Gastroesophageal sphincter (tissue), 4 donors: ENCODE data around the gene ELOA. TPM values are rescaled to one million over a fixed set of nuclear protein-coding genes. Genes with fewer than 3 reads are reported as not detected.

Experiments
- ATAC-seq: fragments of 150-250 bp; one replicate; pipeline ENCODE4 v1.9.1; 2016; ENCODE audit warnings: mild to moderate bottlenecking, moderate library complexity
- H3K27ac ChIP-seq, 4 donors: fragments of 200-600 bp; sonication (generic) in 3 of 4; 1 replicate in 3 of 4; 2 replicates in 1 of 4; pipeline ENCODE4 v1.5.1; 2016 to 2019
- H3K27me3 ChIP-seq: fragments of 200-600 bp; sonication (generic); one replicate; pipeline ENCODE4 v1.5.1; 2019
- H3K36me3 ChIP-seq, 2 donors: fragments of 200-600 bp; sonication (generic); one replicate each; pipeline ENCODE4 v1.5.1; 2019; ENCODE audit warnings: control low read depth in 1 of 2
- H3K4me1 ChIP-seq, 3 donors: fragments of 200-600 bp; sonication (generic); 1 replicate in 2 of 3; 2 replicates in 1 of 3; pipeline ENCODE4 v1.5.1; 2016 to 2019; ENCODE audit warnings: control low read depth in 2 of 3
- H3K4me3 ChIP-seq, 2 donors: fragments of 200-600 bp; sonication (generic); one replicate each; pipeline ENCODE4 v1.5.1; 2019; ENCODE audit warnings: mild to moderate bottlenecking in 1 of 2, moderate library complexity in 1 of 2
- H3K9me3 ChIP-seq, 3 donors: fragments of 200-600 bp; sonication (generic); one replicate each; pipeline ENCODE4 v1.5.1; 2017 to 2019; ENCODE audit warnings: control low read depth in 2 of 3
- CTCF ChIP-seq, 4 experiments: fragments of 200-600 bp in 2 of 4; fragments of 450-650 bp in 2 of 4; sonication (generic) in 1 of 4; IDR thresholded peaks; one replicate each; pipeline ENCODE4 v1.5.1; 2017 to 2019; ENCODE audit warnings: antibody characterized with exemption in 4 of 4, mild to moderate bottlenecking in 2 of 4, moderate library complexity in 2 of 4
- EP300 ChIP-seq: sonication (generic); formaldehyde crosslinking; IDR thresholded peaks from one replicate; pipeline ENCODE4 v1.6.1; 2017; ENCODE audit warnings: antibody characterized with exemption, mild to moderate bottlenecking
- POLR2A ChIP-seq, 2 donors: fragments of 450-650 bp; IDR thresholded peaks; one replicate each; pipeline ENCODE4 v1.6.1; 2017; ENCODE audit warnings: antibody characterized with exemption in 2 of 2, mild to moderate bottlenecking in 2 of 2, moderate library complexity in 1 of 2
- POLR2AphosphoS5 ChIP-seq: sonication (generic); formaldehyde crosslinking; IDR thresholded peaks from one replicate; pipeline ENCODE4 v1.6.1; 2017; ENCODE audit warnings: antibody characterized with exemption
- WGBS, 2 donors: methylation state at CpG; one replicate each; pipeline ENCODE4 v1.1.5; 2018; ENCODE audit warnings: low coverage in 1 of 2; 5-methylcytosine and 5-hydroxymethylcytosine counted together
- total RNA-seq, 4 donors: library from RNA; depleted of rRNA; stranded (reverse); fragments of >200 nt; gene quantifications; one replicate each; pipeline ENCODE4 v1.1.0, GENCODE V29; 2016

Gene ELOA
- total RNA-seq, 4 donors from 2014 or later, result 37.8 to 41.9 (median 41.4) TPM

- H3K9me3 ChIP-seq, result no peaks in the 10 kb centered on the region
- H3K4me1 ChIP-seq, result peaks cover 0 to 20% (median 13%) of the 10 kb centered on the region in 3 donors
- H3K36me3 ChIP-seq, result peaks cover 0 to 42% of the 10 kb centered on the region in 2 donors
- H3K27me3 ChIP-seq, result no peaks in the 10 kb centered on the region
- TF ChIP-seq EP300, result no peak
- no peak for TF ChIP-seq POLR2A (IDR thresholded peaks at IDR 0.05)
- TF ChIP-seq POLR2AphosphoS5, result no peak
- no peak for TF ChIP-seq CTCF (IDR thresholded peaks at IDR 0.05)
- no peak overlapping the region for H3K27ac ChIP-seq
- no peak for ATAC-seq
- WGBS, 2 donors, result 60 to 82% methylated on average over 2 to 6 of the region's 7 CpGs
- no peak overlapping the region for H3K4me3 ChIP-seq
Observed at GRCh38 chr1:23804183-23804835, 61.0 kb downstream of the ELOA start.

DNA sequence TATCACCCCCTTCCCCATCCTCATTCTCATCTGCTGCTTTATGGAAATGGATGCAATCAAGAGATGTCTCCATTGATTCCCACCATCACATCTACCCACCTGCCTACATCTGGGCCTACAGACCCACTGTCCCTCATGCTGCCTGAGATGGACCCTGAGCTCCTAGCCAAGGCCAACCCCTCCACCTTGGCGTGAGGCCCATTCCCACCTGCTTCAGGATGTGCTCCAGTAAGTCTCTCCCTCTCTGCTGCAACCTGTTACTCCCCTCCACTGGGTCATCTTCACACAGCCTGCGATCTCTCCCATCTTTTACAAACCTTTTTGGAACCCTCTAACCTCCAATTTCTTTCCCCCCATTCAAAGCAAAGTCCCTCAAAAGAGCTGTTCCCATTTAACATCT, 61.8 kb downstream of the ELOA start:
- Histone ChIP-seq H3K27me3 (no peaks in the 10 kb centered on the region), H3K4me1 (peaks cover 0 to 20% (median 6%) of the 10 kb centered on the region in 3 donors), H3K9me3 (no peaks in the 10 kb centered on the region), H3K36me3 (peaks cover 0 to 42% of the 10 kb centered on the region in 2 donors), H3K4me3 (no peak overlapping the region), H3K27ac (no peak overlapping the region)
- ATAC-seq, result no peak
- no peak for TF ChIP-seq EP300
- WGBS, 2 donors, result 100% methylated on average over 2 of the region's 2 CpGs

DNA sequence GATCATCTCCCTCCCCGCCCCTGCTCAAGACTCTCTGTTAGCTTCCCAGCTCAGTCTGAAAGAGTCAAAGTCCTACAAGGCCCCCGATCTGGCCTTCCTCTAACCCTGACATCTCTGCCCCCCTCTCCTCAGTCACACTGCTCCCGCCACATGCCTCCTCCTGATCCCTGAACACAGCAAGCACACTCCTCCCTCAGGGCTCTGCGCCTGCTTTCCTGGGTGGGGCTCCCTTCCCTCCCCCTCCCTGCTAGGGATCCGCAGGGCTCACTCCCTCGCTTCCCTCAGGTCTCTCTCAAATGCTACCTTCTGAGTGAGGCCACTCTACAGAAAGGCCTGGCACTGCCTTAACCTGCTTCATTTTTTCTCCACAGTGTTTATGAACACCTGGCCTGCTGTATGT, 63.0 kb downstream of the ELOA start:
- Histone ChIP-seq H3K27ac (no peak overlapping the region), H3K4me1 (peaks cover 0 to 20% (median 4%) of the 10 kb centered on the region in 3 donors), H3K36me3 (peaks cover 0 to 42% of the 10 kb centered on the region in 2 donors), H3K9me3 (no peaks in the 10 kb centered on the region), H3K27me3 (no peaks in the 10 kb centered on the region), H3K4me3 (no peak overlapping the region)
- no peak for TF ChIP-seq POLR2AphosphoS5
- no peak for TF ChIP-seq CTCF (IDR thresholded peaks at IDR 0.05)
- no peak for ATAC-seq
- whole genome bisulfite sequencing, 2 donors, result 86 to 90% methylated on average over 4 to 6 of the region's 6 CpGs

DNA sequence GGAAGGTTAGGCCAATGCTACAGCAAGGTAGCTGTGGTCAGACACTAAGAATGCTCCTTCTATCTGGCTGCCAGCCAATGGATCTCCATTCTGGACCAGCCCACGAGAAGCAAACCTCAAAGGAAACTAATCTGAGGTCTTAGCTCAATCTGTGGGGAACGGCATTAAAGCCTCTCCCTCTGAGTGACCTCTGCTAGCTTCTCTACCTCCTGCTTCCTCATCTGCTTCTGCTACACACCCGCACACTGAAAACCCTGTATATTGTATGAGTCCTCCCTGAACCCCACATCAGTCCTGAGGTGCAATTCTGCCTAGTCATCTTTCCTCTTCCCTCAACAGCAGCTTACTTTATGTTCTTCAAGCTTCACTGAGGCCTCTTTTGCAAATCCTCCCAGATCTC, 64.2 kb downstream of the ELOA start:
- WGBS, 2 donors, result 51 to 55% methylated on average over 2 to 3 of the region's 3 CpGs
- no peaks in the 10 kb centered on the region for H3K9me3 ChIP-seq
- H3K4me1 ChIP-seq, result peaks cover 0 to 13% (median 0%) of the 10 kb centered on the region in 3 donors
- H3K27me3 ChIP-seq, result no peaks in the 10 kb centered on the region
- TF ChIP-seq CTCF (IDR thresholded peaks at IDR 0.05) (no peak), POLR2A (IDR thresholded peaks at IDR 0.05) (no peak)
- peaks cover 0 to 49% of the 10 kb centered on the region in 2 donors for H3K36me3 ChIP-seq
- no peak for ATAC-seq
- no peak overlapping the region for H3K27ac ChIP-seq
- no peak overlapping the region for H3K4me3 ChIP-seq

DNA sequence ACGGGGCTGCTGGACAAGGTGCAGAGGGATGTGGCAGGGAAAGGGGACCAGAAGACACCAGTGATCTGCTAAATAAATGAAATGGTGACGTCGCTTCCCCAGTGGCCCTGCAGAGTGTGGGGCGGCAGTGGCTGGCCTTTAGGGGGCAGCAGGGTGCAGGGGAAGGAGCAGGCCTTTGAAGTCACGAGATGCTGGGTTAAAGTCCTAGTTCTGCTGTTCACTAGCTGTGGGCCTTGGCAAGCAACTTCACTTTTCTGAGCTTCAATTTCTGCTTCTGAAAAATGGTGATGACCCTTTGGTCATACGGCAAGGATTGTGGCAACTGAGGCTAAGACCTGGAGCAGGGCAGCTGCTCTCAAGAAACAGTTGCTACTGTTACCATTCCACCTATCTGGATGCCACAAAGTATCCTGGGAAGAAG, 66.5 kb downstream of the ELOA start:
- Histone ChIP-seq H3K36me3 (peaks cover 0 to 52% of the 10 kb centered on the region in 2 donors), H3K27ac (peak overlapping the region in 3 of 4 donors; percentile 7 to 22 (median 13))
- WGBS, 2 donors, result 17 to 18% methylated on average over 4 to 5 of the region's 6 CpGs

More for the DNA sequence above, 66.5 kb downstream of the ELOA start:
- ATAC-seq, result peak; percentile 74
- Histone ChIP-seq H3K9me3 (no peaks in the 10 kb centered on the region), H3K27me3 (no peaks in the 10 kb centered on the region), H3K4me1 (peaks cover 0 to 13% (median 0%) of the 10 kb centered on the region in 3 donors), H3K4me3 (no peak overlapping the region)
- no peak for TF ChIP-seq POLR2AphosphoS5
- TF ChIP-seq EP300, result no peak
- peak in 3 of 4 experiments; percentile 53 to 78 (median 53) for TF ChIP-seq CTCF (IDR thresholded peaks at IDR 0.05)
- no peak for TF ChIP-seq POLR2A (IDR thresholded peaks at IDR 0.05)
